Measurements from ENCODE around the gene FAM78A.

Gene FAM78A, protein sequence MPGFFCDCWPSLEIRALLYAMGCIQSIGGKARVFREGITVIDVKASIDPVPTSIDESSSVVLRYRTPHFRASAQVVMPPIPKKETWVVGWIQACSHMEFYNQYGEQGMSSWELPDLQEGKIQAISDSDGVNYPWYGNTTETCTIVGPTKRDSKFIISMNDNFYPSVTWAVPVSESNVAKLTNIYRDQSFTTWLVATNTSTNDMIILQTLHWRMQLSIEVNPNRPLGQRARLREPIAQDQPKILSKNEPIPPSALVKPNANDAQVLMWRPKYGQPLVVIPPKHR

DNA sequence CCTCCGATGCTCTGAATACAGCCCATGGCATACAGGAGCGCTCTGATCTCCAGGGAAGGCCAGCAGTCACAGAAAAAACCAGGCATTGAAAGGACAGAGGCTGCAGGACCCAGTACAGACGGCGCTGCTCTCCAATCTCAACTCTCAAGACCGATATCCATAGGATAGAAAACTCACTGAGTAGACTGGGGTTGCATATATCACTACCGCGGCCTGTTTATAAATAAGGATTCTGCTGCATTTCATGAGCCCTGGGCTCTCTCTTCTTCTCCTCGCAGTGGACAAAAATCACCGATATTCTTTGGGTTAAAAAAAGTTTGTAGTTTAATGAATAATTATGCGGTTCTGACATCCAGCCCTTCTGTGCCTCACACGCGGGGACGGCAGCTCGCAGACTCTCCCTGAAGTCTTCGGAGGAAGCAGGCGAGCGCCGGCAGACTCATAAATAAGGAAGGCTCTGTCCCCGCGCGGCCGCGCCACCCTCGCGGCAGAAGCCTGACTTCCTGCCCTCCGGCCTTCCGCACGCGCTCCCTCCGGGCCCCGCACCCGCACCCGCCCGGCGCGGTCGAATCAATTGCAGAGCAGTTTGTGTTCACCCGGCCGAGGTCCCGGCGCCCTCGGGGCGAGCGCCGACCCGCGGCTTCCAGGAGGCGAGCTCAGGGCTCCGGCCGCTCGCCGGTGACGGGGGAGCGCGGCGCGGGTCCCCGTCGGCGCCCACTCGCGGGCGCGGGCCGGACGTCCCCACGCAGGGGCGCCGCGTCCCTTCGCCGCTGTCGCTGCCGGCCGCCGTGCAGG is at the start of gene FAM78A:
Gene FAM78A, minus strand, starts transcription at position 417 of the 795 bp plus-strand sequence. Its CDS starts 331 bp downstream, at position 86.
- DNase-seq, result no peak

DNA sequence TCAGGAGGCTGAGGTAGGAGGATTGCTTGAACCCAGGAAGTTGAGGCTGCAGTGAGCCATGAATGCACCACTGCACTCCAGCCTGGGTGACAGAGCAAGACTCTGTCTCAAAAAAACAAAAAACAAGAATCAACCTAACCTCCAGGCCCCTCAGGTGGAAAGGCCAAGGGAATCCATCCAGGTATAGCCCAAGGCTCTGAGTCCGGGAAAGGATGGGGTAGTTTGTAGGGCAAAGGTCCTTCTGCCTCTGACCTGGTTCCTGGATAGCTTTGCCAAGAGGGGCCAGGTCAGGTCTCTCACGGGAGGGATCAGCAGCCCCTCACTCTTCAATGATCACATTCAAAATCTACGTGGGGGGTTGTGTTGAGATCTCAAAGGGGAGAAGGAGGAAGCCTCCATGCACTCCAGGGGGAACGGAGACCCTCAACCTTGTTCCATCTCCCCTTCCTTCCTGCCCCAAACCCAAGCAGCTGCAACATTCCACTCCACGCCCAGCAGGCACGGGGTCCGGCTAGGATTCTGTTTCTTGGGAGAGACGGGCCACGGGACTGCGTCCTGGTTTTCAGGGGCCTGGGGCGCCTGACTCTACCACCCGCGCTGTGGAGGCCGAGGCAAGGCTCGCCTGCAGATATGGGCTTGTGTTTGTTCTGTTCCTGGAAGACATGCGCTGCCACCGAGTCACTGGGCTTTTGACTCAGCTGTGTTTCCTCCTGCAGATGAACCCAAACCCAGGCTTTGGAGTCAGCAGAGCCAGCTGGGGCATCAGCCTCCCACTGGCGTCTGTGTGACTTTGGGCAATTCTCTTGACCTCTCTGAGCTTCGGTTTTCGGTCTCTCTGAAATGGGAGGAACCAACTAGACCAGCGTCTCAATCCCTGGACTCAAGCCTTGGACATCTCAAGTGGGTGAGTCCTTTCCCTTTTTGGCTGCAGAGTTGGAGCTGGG is 48.7 kb upstream of the FAM78A start:
- DNase-seq, result no peak

DNA sequence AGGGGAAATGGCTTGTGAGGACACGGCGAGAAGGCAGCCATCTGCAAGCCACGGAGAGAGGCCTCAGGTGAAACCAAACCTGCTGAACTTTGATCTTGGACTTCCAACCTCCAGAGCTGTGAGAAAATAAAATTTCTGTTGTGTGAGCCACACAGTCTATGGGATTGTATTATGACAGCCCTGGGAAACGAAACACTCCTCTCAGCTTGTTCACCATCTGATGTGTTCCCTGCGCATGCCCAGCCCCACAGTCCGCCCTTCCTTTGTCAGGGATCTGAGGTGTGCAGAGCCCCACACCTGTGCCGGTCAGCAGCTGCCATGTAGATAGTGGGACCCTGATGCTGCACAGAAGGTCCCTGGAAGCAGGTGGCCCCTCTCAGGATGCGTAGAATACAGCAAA is 47.3 kb upstream of the FAM78A start:
- DNase-seq, result no peak

- no peak for DNase-seq
These were observed 43.8 kb upstream of the FAM78A start for GRCh38 chr9:131320031-131320685.

DNA sequence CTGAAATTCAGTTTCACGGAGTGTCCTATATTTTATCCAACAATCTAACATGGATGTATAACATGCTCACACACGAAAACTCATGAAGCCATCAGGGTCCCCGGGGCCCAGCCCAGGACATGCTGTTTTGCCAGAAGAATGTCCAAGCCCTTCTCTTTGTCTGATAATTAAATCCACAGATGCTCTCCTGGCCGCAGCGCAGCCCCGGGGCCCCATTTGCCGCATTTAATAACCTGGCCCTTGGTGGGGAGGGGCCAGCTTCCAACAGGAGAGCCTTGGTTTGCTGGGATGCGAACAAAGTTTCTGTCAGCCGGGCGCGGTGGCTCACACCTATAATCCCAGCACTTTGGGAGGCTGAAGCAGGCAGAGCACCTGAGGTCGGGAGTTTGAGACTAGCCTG is 43.2 kb upstream of the FAM78A start:
- DNase-seq, result no peak

- DNase-seq, result no peak
These were observed 42.1 kb upstream of the FAM78A start for GRCh38 chr9:131318231-131319085.

- no peak for DNase-seq
These were observed 36.8 kb upstream of the FAM78A start for GRCh38 chr9:131312822-131313770.

GRCh38 chr9:131312246-131312645 is 35.9 kb upstream of the FAM78A start:
- DNase-seq, result no peak

GRCh38 chr9:131310833-131311554 is 34.7 kb upstream of the FAM78A start:
- DNase-seq, result no peak

DNA sequence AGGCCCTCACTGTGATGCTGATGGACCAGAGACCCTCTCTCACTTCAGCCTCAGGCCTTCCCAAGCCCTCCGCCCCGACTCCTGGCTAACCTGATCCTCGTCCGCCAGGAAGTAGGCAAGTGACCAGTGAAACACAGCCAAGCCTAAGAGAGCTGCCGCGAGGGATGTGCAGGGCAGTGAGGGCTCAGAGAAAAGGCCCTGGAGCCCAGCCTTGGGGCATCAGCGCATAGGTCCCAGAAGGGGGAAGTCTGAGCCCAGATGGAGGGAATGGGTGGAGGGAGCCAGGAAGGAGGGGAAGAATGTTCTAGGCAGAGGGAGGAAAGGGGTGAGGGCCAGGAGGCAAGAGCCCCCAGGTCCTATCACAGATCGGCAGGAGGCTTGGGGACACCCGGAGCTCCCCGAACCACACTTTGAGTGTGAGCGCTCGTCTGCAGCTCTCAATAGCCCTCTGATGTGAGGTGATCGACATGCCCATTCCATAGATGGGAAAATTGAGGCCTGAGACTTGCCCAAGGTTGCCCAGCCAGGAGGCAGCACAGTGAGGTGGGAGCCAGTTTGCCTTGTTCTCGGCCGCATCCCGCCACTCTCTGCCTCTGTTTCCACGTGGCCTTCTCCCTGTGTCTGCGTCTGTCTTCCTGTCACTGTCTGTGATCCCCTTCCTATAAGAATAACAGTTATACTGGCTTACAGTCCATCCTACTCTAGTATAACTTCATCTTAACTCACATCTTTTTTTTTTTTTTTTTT is 33.4 kb upstream of the FAM78A start:
- no peak for DNase-seq

DNA sequence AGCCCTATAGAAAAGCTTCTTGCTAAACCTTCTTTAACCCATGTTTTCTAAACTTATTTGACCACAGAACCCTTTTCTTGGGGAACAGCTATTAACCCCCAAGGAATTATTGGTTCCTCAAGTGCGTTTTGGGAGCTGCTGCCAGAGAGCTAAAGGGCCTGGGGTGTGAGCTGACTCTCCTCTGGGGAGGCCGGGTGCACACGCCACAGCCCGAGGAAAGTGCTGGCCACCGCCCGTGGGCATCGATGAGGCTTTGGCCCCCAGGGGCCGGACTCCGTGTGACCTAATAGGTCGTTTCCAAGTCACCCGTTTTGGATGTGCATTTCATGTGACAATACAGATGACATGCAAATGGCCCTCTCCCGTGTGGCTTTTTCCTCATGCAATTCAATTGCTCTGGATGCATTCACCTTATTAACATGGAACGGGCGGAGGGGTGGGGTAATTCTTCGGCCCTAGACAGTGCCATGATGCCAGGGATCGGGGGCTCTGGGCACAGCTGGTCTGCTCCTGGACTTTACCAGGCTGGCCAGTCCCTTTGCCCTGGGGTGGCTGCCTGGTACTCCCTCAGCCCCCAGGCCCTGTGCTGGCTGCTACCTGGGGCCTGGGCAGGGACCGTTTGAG is 32.7 kb upstream of the FAM78A start:
- DNase-seq, result no peak

DNA sequence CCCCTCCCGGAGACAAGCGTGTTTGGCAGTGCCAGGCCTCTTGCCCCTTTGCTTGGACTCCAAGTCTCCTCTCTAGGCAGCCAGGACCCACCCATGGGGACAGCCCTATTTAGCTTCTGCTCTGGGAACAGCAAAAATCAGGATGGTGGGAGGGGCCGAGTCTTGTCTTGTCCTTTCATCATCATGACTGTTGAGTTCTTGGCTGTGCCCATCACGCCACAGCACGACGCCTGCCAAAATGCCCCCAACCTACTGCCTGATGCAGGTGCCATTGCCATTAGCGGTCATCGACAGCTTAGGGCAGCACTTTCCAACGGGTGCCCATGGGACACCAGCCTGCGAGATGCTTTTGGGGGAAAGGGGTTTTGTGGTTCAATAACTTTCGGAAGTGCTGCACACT is 32.1 kb upstream of the FAM78A start:
- DNase-seq, result no peak

DNA sequence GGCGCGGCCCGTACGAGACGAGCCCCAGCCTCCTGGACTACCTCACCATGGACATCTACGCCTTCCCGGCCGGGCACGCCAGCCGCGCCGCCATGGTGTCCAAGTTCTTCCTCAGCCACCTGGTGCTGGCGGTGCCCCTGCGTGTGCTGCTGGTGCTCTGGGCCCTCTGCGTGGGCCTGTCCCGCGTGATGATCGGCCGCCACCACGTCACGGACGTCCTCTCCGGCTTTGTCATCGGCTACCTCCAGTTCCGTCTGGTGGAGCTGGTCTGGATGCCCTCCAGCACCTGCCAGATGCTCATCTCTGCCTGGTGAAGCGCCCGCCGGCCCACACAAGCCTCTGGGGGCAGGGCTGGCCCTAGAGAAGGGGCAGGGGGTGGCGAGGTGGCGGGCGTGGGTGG is 31.7 kb upstream of the FAM78A start:
- no peak for DNase-seq

DNA sequence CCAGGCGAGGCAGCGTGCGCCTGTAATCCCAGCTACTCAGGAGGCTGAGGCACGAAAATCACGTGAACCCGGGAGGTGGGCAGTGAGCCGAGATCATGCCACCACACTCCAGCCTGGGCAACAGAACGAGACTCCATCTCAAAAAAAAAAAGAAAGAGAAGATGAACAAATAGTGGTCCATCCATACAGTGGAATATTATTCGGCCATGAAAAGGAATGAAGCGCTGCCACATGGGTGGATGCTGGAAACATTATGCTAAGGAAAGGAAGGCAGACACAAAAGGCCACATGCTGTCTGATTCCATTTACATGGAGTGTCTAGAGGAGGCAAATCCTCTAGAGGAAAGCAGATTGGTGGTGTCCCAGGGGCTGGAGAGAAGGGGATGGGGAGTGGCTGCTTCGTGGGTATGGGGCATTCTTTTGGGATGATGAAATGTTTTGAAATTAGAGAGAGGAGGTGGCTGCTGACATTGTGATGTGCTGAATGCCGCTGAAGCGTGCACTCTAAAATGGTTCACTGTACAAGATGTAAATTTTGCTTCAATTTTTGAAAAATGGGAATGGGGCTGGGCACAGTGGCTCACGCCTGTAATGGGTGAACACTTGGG is 30.2 kb upstream of the FAM78A start:
- no peak for DNase-seq

GRCh38 chr9:131304676-131305355 is 28.5 kb upstream of the FAM78A start:
- DNase-seq, result no peak

DNA sequence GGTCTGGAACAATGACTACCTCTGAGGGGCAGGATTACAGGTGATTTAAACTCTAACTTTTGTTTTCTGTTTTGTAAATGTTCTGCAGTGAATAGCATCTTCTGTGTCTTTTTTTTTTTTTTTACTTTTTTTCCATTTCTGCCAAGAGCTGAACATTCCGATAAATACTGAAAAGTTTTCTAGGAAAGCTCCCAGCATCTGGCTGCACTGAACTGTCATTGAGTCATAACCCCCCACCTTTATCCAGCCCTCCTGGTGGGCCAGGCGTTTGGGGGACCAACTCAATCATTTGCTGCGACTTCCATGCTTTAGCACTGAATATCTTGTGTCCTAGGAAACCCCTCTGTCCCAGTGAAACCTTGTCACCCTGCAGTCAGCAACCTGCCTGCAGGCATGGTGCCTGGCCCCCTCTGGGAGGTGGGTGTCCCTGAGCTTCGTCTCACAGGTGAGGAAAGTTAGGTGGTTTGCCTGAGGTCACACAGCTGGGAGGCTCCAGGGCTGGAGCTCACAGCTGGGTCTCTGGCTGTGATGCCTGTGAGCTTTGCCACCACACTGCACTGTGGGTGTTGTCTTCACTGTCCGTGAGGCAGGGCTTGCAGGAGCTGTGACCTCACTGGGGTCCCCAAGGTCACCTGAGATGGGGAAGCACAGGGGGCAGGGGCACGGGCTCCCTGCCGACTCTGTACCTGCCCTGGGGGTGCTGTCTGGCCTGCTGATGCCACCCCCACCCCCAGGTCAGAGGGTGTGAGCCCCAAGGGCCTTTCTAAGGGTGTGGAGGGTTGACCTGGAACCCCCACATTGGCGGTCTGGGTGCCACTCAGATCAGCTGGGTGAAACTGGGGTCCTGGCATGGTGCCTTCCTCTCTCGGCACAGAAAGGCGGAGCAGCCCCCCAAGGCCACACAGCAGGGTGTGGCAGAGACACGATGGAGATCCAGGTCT is 27.3 kb upstream of the FAM78A start:
- DNase-seq, result no peak
